Measurements from ENCODE around the gene EMC1.
"Not testable (repeated sequence)": the region's sequence is repeated elsewhere in the genome, so short reads cannot be mapped to it uniquely, and the experiment has no call there.

DNA sequence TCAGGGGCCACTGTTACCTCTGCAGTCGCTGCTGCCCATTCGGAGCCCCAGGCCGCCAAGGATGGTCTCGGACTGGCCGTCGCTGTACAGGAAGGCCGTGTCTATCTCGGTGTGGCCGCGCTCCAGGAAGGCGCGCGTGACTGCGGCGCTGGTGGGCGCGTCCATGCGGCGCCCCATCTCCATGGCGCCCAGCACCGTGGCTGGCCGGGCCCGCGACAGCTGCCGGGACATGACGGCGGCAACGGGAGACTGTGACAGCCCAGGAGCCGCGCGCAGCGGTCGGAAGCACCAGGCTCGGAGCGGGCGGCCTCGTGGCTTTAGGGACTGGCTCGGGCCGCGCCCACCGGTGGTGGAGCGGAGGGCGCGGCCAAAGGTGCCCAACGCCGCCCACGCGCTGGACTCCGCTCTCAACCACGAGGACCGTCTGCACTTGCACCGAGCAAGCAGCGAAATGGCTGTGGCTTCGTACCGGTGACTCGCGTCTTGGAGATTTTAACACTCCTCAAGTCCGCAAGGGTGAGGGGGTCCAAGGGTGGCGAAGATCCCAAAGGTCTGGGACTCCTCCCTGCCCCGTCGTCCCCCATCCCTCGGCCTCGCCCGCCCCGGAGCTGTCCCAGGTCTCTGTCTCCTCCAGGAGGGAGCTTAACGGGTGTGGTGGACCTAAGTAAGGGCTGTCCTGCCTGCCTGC lies 22.7 kb upstream of the EMC1 start:
- TF ChIP-seq, protein P1, sequence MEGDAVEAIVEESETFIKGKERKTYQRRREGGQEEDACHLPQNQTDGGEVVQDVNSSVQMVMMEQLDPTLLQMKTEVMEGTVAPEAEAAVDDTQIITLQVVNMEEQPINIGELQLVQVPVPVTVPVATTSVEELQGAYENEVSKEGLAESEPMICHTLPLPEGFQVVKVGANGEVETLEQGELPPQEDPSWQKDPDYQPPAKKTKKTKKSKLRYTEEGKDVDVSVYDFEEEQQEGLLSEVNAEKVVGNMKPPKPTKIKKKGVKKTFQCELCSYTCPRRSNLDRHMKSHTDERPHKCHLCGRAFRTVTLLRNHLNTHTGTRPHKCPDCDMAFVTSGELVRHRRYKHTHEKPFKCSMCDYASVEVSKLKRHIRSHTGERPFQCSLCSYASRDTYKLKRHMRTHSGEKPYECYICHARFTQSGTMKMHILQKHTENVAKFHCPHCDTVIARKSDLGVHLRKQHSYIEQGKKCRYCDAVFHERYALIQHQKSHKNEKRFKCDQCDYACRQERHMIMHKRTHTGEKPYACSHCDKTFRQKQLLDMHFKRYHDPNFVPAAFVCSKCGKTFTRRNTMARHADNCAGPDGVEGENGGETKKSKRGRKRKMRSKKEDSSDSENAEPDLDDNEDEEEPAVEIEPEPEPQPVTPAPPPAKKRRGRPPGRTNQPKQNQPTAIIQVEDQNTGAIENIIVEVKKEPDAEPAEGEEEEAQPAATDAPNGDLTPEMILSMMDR (IDR thresholded peaks at IDR 0.05; ENCODE audit: borderline replicate concordance, extremely low read depth, low read length, poor library complexity, severe bottlenecking), result not testable (repeated sequence)
- not testable (repeated sequence) for TF ChIP-seq EZH2 (IDR thresholded peaks at IDR 0.05; ENCODE audit: borderline replicate concordance, low read depth, low read length, severe bottlenecking)
